Smooth muscle cell of the brain vasculature (primary cell): ENCODE measurements around the gene C6orf47.

ENCODE experiments used
- DNase-seq: peaks from one replicate; pipeline ENCODE4 v3.0.0-alpha.2; 2012; ENCODE audit warnings: low read depth, low spot score

Gene C6orf47

GRCh38 chr6:31614684-31615578 lies 45.6 kb downstream of the C6orf47 start, which contains the start of gene AIF1:
TSS of gene AIF1 (plus strand) at chr6:31615234. CDS start at chr6:31615330, 96 bp downstream.
- no peak for DNase-seq

- no peak for DNase-seq
Measured at GRCh38 chr6:31614075-31614619, 46.4 kb downstream of the C6orf47 start.

- no peak for DNase-seq
Measured at GRCh38 chr6:31610968-31611367, 49.6 kb downstream of the C6orf47 start.

- DNase-seq = no peak
Measured at GRCh38 chr6:31609519-31610406, 50.8 kb downstream of the C6orf47 start.
